Keratinocyte (primary cell): Measurements from ENCODE around the gene ADO. TPM values are rescaled to one million over a fixed set of nuclear protein-coding genes. Genes with fewer than 3 reads are reported as not detected.

Source experiments
- DNase-seq: peaks from one replicate; pipeline ENCODE4 v3.0.0-alpha.2; 2011; ENCODE audit warnings: low read depth, missing footprints, low spot score
- FAIRE-seq: peaks from 2 replicates; lab custom pipeline; 2011; peaks lifted over from hg19 to GRCh38; lab: Jason Lieb, UNC
- H2AFZ ChIP-seq: 2 replicates; pipeline ENCODE4 v1.6.0; 2012; ENCODE audit warnings: low read length, control low read depth, inconsistent platforms; ENCODE audit not compliant: control insufficient read depth
- H3K27ac ChIP-seq: 2 replicates; pipeline ENCODE4 v1.5.1; 2011; ENCODE audit warnings: low read length; ENCODE audit not compliant: control insufficient read depth, insufficient read depth
- H3K27me3 ChIP-seq: 3 replicates; pipeline ENCODE4 v1.6.0; 2011; ENCODE audit warnings: low read length; ENCODE audit not compliant: control insufficient read depth, insufficient read depth; ENCODE audit errors: extremely low read depth
- H3K36me3 ChIP-seq, 2 experiments: 2 replicates in 1 of 2; 3 replicates in 1 of 2; pipeline ENCODE4 v1.5.1; 2011; ENCODE audit warnings: low read length in 2 of 2, mild to moderate bottlenecking in 1 of 2; ENCODE audit not compliant: control insufficient read depth in 2 of 2, insufficient read depth in 2 of 2; ENCODE audit errors: extremely low read depth in 1 of 2
- H3K4me1 ChIP-seq: 3 replicates; pipeline ENCODE4 v1.5.1; 2011; ENCODE audit warnings: low read length; ENCODE audit not compliant: control insufficient read depth, insufficient read depth; ENCODE audit errors: extremely low read depth
- H3K4me2 ChIP-seq: 3 replicates; pipeline ENCODE4 v1.6.0; 2011; ENCODE audit warnings: low read depth, low read length; ENCODE audit not compliant: control insufficient read depth, insufficient read depth; ENCODE audit errors: extremely low read depth
- H3K4me3 ChIP-seq, 3 experiments: fragments of 200-600 bp in 1 of 3; sonication (generic) in 1 of 3; 2 replicates in 2 of 3; 3 replicates in 1 of 3; pipeline ENCODE4 v1.5.1; 2011 to 2016; ENCODE audit warnings: low read length in 3 of 3, mild to moderate bottlenecking in 3 of 3, control low read depth in 2 of 3, inconsistent platforms in 1 of 3, low read depth in 1 of 3, mixed read lengths in 1 of 3, mixed run types in 1 of 3, moderate library complexity in 1 of 3; ENCODE audit not compliant: control insufficient read depth in 2 of 3, insufficient read depth in 2 of 3; ENCODE audit errors: extremely low read depth in 1 of 3
- H3K79me2 ChIP-seq: 2 replicates; pipeline ENCODE4 v1.6.0; 2012; ENCODE audit warnings: low read length; ENCODE audit not compliant: control insufficient read depth, insufficient read depth
- H3K9ac ChIP-seq: 3 replicates; pipeline ENCODE4 v1.6.0; 2011; ENCODE audit warnings: low read length; ENCODE audit not compliant: control insufficient read depth, insufficient read depth; ENCODE audit errors: extremely low read depth
- H3K9me1 ChIP-seq: 3 replicates; pipeline ENCODE4 v1.6.0; 2011; ENCODE audit warnings: low read length; ENCODE audit not compliant: control insufficient read depth, insufficient read depth; ENCODE audit errors: extremely low read depth
- H3K9me3 ChIP-seq: 2 replicates; pipeline ENCODE4 v1.5.1; 2012; ENCODE audit warnings: low read depth, low read length; ENCODE audit not compliant: control insufficient read depth
- H4K20me1 ChIP-seq: 3 replicates; pipeline ENCODE4 v1.6.0; 2011; ENCODE audit warnings: low read length; ENCODE audit not compliant: control insufficient read depth, insufficient read depth; ENCODE audit errors: extremely low read depth
- EZH2 ChIP-seq: IDR thresholded peaks from one replicate; pipeline ENCODE4 v1.6.1; 2012; ENCODE audit warnings: inconsistent platforms, mild to moderate bottlenecking, low read length, moderate library complexity
- dilution Hi-C: fragments of 300-500 bp; cut with MboI; formaldehyde crosslinking; loops from one replicate; pipeline ENCODE4 v1.7.0; 2020; ENCODE audit warnings: low sequenced_read_pairs; ENCODE audit not compliant: extremely low pct_ligation_motif_present
- polyA plus RNA-seq, 5 experiments: library from polyadenylated mRNA; depleted of rRNA in 3 of 5; stranded (reverse) in 3 of 5; stranded (forward) in 1 of 5; unstranded in 1 of 5; fragments of >200 nt; gene quantifications; 1 replicate in 1 of 5; 2 replicates in 3 of 5; 3 replicates in 1 of 5; pipeline versions ENCODE4 v1.2.1 to v1.2.3, GENCODE V29; 2011 to 2012; ENCODE audit warnings: missing spikeins in 2 of 5, low read depth in 1 of 5, low replicate concordance in 1 of 5
- TF ChIP-seq, protein P1 (sequence below), 3 experiments: IDR thresholded peaks in 1 of 3; conservative IDR thresholded peaks in 1 of 3; optimal IDR thresholded peaks in 1 of 3; 2 replicates in 2 of 3; 3 replicates in 1 of 3; pipeline versions ENCODE3 to v1.5.1; 2011; ENCODE audit warnings: low read length in 3 of 3, mild to moderate bottlenecking in 3 of 3, moderate library complexity in 2 of 3, control low read depth in 1 of 3, inconsistent platforms in 1 of 3; ENCODE audit not compliant: insufficient read depth in 2 of 3; ENCODE audit errors: extremely low read depth in 1 of 3

Gene ADO
- polyA plus RNA-seq, 1 donor (not counting 4 experiments of a cell fraction or from before 2014, with no cell fraction given): 16.5 TPM

DNA sequence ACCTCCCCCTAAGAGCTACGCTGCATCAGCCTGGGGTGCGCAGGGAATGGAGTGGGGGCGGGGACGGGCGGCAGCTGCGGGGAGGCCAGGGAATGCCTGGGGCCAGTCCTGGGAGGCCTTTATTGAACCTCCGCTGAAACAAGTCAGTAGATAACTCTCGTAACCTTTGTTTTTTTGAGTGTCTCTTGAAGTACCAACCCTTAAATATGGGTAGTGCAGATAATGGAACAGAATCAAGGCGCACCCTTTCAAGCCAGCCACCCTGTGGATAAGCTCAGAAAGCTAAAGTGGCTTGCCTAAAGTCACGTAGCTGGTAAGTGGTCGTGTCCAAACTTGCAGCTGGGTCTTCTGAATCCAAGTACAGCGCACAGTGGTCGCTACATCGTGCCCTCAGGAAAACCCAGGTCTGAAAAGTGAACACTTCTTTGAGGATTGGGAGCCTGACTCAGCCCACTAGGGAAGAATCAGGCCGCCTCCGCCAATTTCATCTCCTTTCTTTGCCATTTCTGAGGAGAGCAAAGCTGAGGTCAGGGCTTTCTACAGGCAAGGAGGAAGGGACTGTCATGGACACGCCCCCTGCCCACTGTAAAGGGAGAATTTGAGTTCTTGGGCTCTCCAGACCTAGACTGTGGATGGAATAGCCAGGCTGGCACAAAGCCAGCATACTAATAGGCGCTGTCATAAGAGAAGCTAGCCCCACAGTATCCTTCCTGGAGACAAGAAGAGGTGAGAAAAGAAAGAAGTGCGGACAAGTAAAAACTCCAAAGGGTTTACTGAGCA lies 14.8 kb downstream of the ADO start:
- TF ChIP-seq, protein P1, sequence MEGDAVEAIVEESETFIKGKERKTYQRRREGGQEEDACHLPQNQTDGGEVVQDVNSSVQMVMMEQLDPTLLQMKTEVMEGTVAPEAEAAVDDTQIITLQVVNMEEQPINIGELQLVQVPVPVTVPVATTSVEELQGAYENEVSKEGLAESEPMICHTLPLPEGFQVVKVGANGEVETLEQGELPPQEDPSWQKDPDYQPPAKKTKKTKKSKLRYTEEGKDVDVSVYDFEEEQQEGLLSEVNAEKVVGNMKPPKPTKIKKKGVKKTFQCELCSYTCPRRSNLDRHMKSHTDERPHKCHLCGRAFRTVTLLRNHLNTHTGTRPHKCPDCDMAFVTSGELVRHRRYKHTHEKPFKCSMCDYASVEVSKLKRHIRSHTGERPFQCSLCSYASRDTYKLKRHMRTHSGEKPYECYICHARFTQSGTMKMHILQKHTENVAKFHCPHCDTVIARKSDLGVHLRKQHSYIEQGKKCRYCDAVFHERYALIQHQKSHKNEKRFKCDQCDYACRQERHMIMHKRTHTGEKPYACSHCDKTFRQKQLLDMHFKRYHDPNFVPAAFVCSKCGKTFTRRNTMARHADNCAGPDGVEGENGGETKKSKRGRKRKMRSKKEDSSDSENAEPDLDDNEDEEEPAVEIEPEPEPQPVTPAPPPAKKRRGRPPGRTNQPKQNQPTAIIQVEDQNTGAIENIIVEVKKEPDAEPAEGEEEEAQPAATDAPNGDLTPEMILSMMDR (optimal IDR thresholded peaks at IDR 0.05 in 1 of 3, IDR thresholded peaks at IDR 0.05 in 1 of 3, conservative IDR thresholded peaks at IDR 0.05 in 1 of 3; ENCODE audit: extremely low read depth in 1 of 3, insufficient read depth in 2 of 3, low read length in 3 of 3): no peak
- TF ChIP-seq EZH2: peak; percentile 72
- dilution Hi-C loops: loop anchor here (25.0 kb wide), 1 partner anchor 207 kb away; no protein-coding TSS in a partner anchor
- peaks cover 44% of the 10 kb centered on the region for H3K27me3 ChIP-seq
- H3K4me2 ChIP-seq: no peak overlapping the region
- no peaks in the 10 kb centered on the region for H3K79me2 ChIP-seq
- no peaks in the 10 kb centered on the region for H3K9me3 ChIP-seq
- DNase-seq: no peak
- H4K20me1 ChIP-seq: no peaks in the 10 kb centered on the region
- FAIRE-seq: peak; percentile 51
- H3K4me3 ChIP-seq: no peak overlapping the region
- peaks cover 32% of the 10 kb centered on the region for H3K4me1 ChIP-seq
- H2AFZ ChIP-seq: no peak overlapping the region
- no peak overlapping the region for H3K27ac ChIP-seq
- H3K9me1 ChIP-seq: no peaks in the 10 kb centered on the region
- no peak overlapping the region for H3K9ac ChIP-seq
- H3K36me3 ChIP-seq: no peaks in the 10 kb centered on the region

DNA sequence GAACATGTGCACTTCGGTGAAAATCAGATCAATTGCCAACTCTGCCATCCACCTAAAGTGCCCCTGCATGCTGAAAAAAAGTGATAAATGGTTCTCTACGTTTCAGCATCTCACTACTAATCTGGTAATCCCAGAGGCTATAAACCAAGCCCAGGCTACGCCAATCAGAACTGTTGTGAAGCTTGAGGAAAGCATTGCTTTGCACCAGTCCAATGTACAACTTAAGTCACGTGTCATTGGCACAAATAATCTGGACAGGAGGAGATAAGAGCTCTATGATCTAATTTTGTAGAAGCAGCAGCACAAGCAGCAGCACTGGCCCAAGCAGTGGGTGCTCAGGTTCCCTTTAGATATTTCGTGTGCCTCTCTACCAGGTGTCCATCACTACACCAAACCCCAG lies 16.1 kb downstream of the ADO start:
- no peak for DNase-seq
- TF ChIP-seq, protein P1 (optimal IDR thresholded peaks at IDR 0.05 in 1 of 3, IDR thresholded peaks at IDR 0.05 in 1 of 3, conservative IDR thresholded peaks at IDR 0.05 in 1 of 3; ENCODE audit: extremely low read depth in 1 of 3, insufficient read depth in 2 of 3, low read length in 3 of 3): no peak
- TF ChIP-seq EZH2: no peak
- Histone ChIP-seq H3K4me1 (peaks cover 27% of the 10 kb centered on the region), H3K27me3 (peaks cover 32% of the 10 kb centered on the region), H3K36me3 (no peaks in the 10 kb centered on the region), H3K79me2 (no peaks in the 10 kb centered on the region), H2AFZ (no peak overlapping the region), H3K27ac (no peak overlapping the region), H3K4me2 (no peak overlapping the region), H3K9ac (no peak overlapping the region), H3K4me3 (no peak overlapping the region), H3K9me3 (no peaks in the 10 kb centered on the region), H3K9me1 (no peaks in the 10 kb centered on the region), H4K20me1 (no peaks in the 10 kb centered on the region)
- dilution Hi-C loops: loop anchor here (25.0 kb wide), 1 partner anchor 208 kb away; no protein-coding TSS in a partner anchor
- FAIRE-seq: no peak
